ENCODE measurements around the gene VPS35L.

DNA sequence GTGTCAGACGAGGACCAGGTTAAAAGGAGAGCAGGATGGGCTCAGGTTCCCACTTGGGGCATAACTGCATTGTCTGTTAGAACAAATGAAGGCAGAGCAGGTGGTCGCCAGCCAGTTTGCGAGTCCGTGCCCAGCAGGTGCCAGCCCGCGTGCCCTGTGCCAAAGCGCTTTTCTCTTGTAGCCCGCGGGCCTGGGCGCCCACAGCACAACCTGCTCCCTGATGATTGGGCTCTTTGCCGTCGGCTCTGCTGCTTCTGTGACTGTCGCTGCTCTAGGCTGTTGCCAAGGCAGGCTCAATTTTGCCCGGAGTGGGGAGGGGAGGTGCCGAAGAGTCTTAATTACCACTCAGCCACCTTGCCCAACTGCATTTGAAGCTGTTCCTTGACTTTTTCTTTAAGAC lies 141.5 kb downstream of the VPS35L start:
- TF ChIP-seq POLR2A (IDR thresholded peaks at IDR 0.05; ENCODE audit: low read length) (no peak), GATA1 (IDR thresholded peaks at IDR 0.05; ENCODE audit: low read depth, low read length) (no peak)
